PC-3 (cell line): ENCODE results near the gene ITGAE. TPM values are rescaled to one million over a fixed set of nuclear protein-coding genes. Genes with fewer than 3 reads are reported as not detected.
"Not testable (repeated sequence)": the region's sequence is repeated elsewhere in the genome, so short reads cannot be mapped to it uniquely, and the experiment has no call there.

Experiments used
- ATAC-seq: fragments of 200-7000 bp; cut with Tn5 transposase; 2 replicates; pipeline ENCODE4 v1.9.1; 2020; ENCODE audit warnings: mild to moderate bottlenecking, moderate library complexity
- BruUV-seq: library from RNA; stranded (reverse); fragments of 400-500 nt; replicated peaks from 2 replicates; lab custom pipeline; 2021; lab: Mats Ljungman, UMichigan
- CTCF ChIA-PET: fragments of 300-600 bp; sonication (Branson Sonifier 250); formaldehyde crosslinking; loops from one replicate; lab custom pipeline; 2022; ENCODE audit warnings: antibody characterized with exemption; lab: Charles Lee
- POLR2A ChIA-PET: fragments of 300-600 bp; sonication (Branson Sonifier 250); formaldehyde crosslinking; loops from one replicate; lab custom pipeline; 2022; ENCODE audit warnings: antibody characterized with exemption; ENCODE audit not compliant: unreplicated experiment; lab: Charles Lee
- DNase-seq: peaks from one replicate; pipeline ENCODE4 v3.0.0-alpha.2; 2015
- H2AFZ ChIP-seq: fragments of 300-600 bp; sonication (generic); 2 replicates; pipeline ENCODE4 v1.6.0; 2016; ENCODE audit warnings: antibody characterized with exemption, low read length
- H3F3A ChIP-seq: fragments of 300-600 bp; sonication (generic); one replicate; pipeline ENCODE4 v1.6.0; 2017; ENCODE audit warnings: antibody characterized with exemption, low read length, control low read depth, mild to moderate bottlenecking; ENCODE audit not compliant: unreplicated experiment
- H3K27ac ChIP-seq: fragments of 300-600 bp; sonication (generic); 2 replicates; pipeline ENCODE4 v1.5.1; 2016; ENCODE audit warnings: mild to moderate bottlenecking, low read length
- H3K27me3 ChIP-seq: fragments of 300-600 bp; sonication (generic); 2 replicates; pipeline ENCODE4 v1.6.1; 2016; ENCODE audit warnings: low read length, mixed read lengths
- H3K36me3 ChIP-seq: fragments of 300-600 bp; sonication (generic); 2 replicates; pipeline ENCODE4 v1.6.1; 2016; ENCODE audit warnings: low read depth, mixed run types, low read length, mixed read lengths
- H3K4me1 ChIP-seq: fragments of 300-600 bp; sonication (generic); 2 replicates; pipeline ENCODE4 v1.5.1; 2016; ENCODE audit warnings: low read length; ENCODE audit not compliant: insufficient read depth
- H3K4me2 ChIP-seq: fragments of 300-600 bp; sonication (generic); 2 replicates; pipeline ENCODE4 v1.6.0; 2016; ENCODE audit warnings: low read length
- H3K4me3 ChIP-seq: fragments of 300-600 bp; sonication (generic); 2 replicates; pipeline ENCODE4 v1.5.1; 2016; ENCODE audit warnings: mild to moderate bottlenecking, low read length, mixed read lengths
- H3K79me2 ChIP-seq: fragments of 300-600 bp; sonication (generic); 2 replicates; pipeline ENCODE4 v1.6.1; 2017; ENCODE audit warnings: low read length, mixed read lengths
- H3K9ac ChIP-seq: fragments of 300-600 bp; sonication (generic); 2 replicates; pipeline ENCODE4 v1.6.0; 2016; ENCODE audit warnings: mild to moderate bottlenecking, low read length
- H3K9me2 ChIP-seq: fragments of 300-600 bp; sonication (generic); replicated peaks from 2 replicates; pipeline ENCODE4 v1.6.1; 2016; ENCODE audit warnings: mixed run types, low read length, mixed read lengths
- H3K9me3 ChIP-seq: fragments of 300-600 bp; sonication (generic); 2 replicates; pipeline ENCODE4 v1.6.1; 2016; ENCODE audit warnings: low read length, mixed read lengths
- H4K20me1 ChIP-seq: fragments of 300-600 bp; sonication (generic); 2 replicates; pipeline ENCODE4 v1.6.1; 2016; ENCODE audit warnings: low read length, mixed read lengths
- CTCF ChIP-seq: fragments of 300-600 bp; sonication (generic); conservative IDR thresholded peaks from 2 replicates; pipeline ENCODE4 v1.5.1; 2017; ENCODE audit warnings: antibody characterized with exemption, low read depth, mild to moderate bottlenecking, low read length
- EZH2 ChIP-seq: fragments of 300-600 bp; sonication (generic); IDR thresholded peaks from one replicate; pipeline ENCODE4 v1.6.1; 2017; ENCODE audit warnings: antibody characterized with exemption, mild to moderate bottlenecking, low read length; ENCODE audit not compliant: unreplicated experiment
- EZH2phosphoT487 ChIP-seq: fragments of 300-600 bp; sonication (generic); IDR thresholded peaks from 2 replicates; pipeline ENCODE4 v1.6.1; 2018; ENCODE audit warnings: mild to moderate bottlenecking, antibody characterized with exemption, low read length, borderline replicate concordance
- intact Hi-C: fragments of 100-400 bp; cut with micrococcal nuclease; formaldehyde crosslinking; loops from 2 replicates; pipeline ENCODE4 v1.9.0; 2023
- total RNA-seq: library from RNA; depleted of rRNA; stranded (reverse); fragments of >200 nt; gene quantifications from 2 replicates; pipeline ENCODE4 v1.2.3, GENCODE V29; 2014

Gene ITGAE
- total RNA-seq, 1 experiment from 2014 or later = 42.0 TPM

- H3K9me2 ChIP-seq, H3K9me3 ChIP-seq, POLR2A ChIA-PET, ATAC-seq, H2AFZ ChIP-seq, H3K27ac ChIP-seq, H3K4me2 ChIP-seq, H3K4me3 ChIP-seq, DNase-seq, H3F3A ChIP-seq, H3K27me3 ChIP-seq, H4K20me1 ChIP-seq, BruUV-seq, intact Hi-C loops, CTCF ChIA-PET, H3K9ac ChIP-seq: not testable (repeated sequence)
- H3K4me1 ChIP-seq = peaks cover 13% of the 10 kb centered on the region
- H3K79me2 ChIP-seq = peaks cover 46% of the 10 kb centered on the region
- peaks cover 11% of the 10 kb centered on the region; the same call in 1 of the 2 replicates for H3K36me3 ChIP-seq
Measured at GRCh38 chr17:3728099-3728498, 72.9 kb downstream of the ITGAE start.

GRCh38 chr17:3727041-3727440 is 73.9 kb downstream of the ITGAE start:
- Histone ChIP-seq H3K27ac (no peak overlapping the region), H4K20me1 (peaks cover 10% of the 10 kb centered on the region; the same call in 1 of the 2 replicates), H3K4me3 (no peak overlapping the region), H3K9me3 (no peaks in the 10 kb centered on the region), H3K36me3 (peaks cover 11% of the 10 kb centered on the region; the same call in 1 of the 2 replicates), H3K4me2 (no peak overlapping the region), H3K9ac (no peak overlapping the region), H3K4me1 (peaks cover 19% of the 10 kb centered on the region), H3K27me3 (no peaks in the 10 kb centered on the region), H3F3A (no peaks in the 10 kb centered on the region), H3K79me2 (peaks cover 55% of the 10 kb centered on the region), H2AFZ (no peak overlapping the region), H3K9me2 (no peaks in the 10 kb centered on the region)
- intact Hi-C loops = no loop called here
- ChIA-PET POLR2A (no interaction called here), CTCF (no interaction called here)
- ATAC-seq (no peak), DNase-seq (no peak)
- TF ChIP-seq EZH2phosphoT487 = no peak
- no peak for TF ChIP-seq EZH2
- BruUV-seq = no TSS peak

- CTCF ChIA-PET = no interaction called here
- BruUV-seq = TSS peak; percentile 44
- Histone ChIP-seq H3K4me2 (peak overlapping the region; percentile 99), H3K79me2 (peaks cover 55% of the 10 kb centered on the region), H3K9me3 (no peaks in the 10 kb centered on the region), H3K27me3 (no peaks in the 10 kb centered on the region), H4K20me1 (peaks cover 10% of the 10 kb centered on the region; the same call in 1 of the 2 replicates), H3F3A (no peaks in the 10 kb centered on the region), H3K9me2 (no peaks in the 10 kb centered on the region), H3K9ac (peak overlapping the region; percentile 91), H2AFZ (peak overlapping the region; percentile 86), H3K4me1 (peaks cover 26% of the 10 kb centered on the region), H3K4me3 (peak overlapping the region; percentile 93), H3K36me3 (peaks cover 11% of the 10 kb centered on the region; the same call in 1 of the 2 replicates), H3K27ac (no peak overlapping the region)
- POLR2A ChIA-PET = no interaction called here
- intact Hi-C loops = no loop called here
- TF ChIP-seq CTCF = no peak
- TF ChIP-seq EZH2 = no peak
- no peak for TF ChIP-seq EZH2phosphoT487
- no peak for DNase-seq
- ATAC-seq = peak; percentile 17; the same call in 1 of the 2 replicates
Measured at GRCh38 chr17:3724378-3725077, 76.5 kb downstream of the ITGAE start.
